ENCODE measurements around the gene REC114. TPM values are rescaled to one million over a fixed set of nuclear protein-coding genes. Genes with fewer than 3 reads are reported as not detected.

The REC114 gene
- polyA plus RNA-seq, 1 donor (not counting 4 experiments of a cell fraction or from before 2014, with no cell fraction given), result not detected

DNA sequence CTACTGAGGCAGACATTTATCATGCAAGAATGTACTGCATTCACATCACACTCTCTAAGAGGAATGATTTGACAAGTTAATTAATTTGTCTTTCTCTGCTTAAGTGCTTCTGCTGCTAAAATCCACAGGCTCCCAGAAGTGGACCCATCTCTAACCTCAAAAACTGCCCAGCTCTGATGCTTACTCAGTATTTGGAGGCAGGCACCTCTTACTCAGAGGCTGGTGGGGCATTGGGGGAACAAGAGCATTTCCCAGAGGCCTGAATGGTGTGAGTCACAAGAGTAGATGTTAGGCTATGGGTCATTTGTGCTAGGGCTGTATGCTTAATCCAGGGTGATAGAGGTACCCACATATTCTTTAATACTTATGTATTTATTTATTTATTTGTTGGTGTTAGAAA lies 39.8 kb upstream of the REC114 start:
- Histone ChIP-seq H3K9me3 (ENCODE audit: control insufficient read depth, low read depth, low read length) (no peaks in the 10 kb centered on the region), H2AFZ (ENCODE audit: control insufficient read depth, low read length) (no peak overlapping the region), H3K4me3 (ENCODE audit: control insufficient read depth in 2 of 3, extremely low read depth in 1 of 3, insufficient read depth in 2 of 3, low read depth in 1 of 3, low read length in 3 of 3) (no peak overlapping the region), H3K4me1 (ENCODE audit: control insufficient read depth, extremely low read depth, insufficient read depth, low read length) (no peaks in the 10 kb centered on the region), H3K9ac (ENCODE audit: control insufficient read depth, extremely low read depth, insufficient read depth, low read length) (no peak overlapping the region), H3K4me2 (ENCODE audit: control insufficient read depth, extremely low read depth, insufficient read depth, low read depth, low read length) (no peak overlapping the region), H3K27me3 (ENCODE audit: control insufficient read depth, extremely low read depth, insufficient read depth, low read length) (no peaks in the 10 kb centered on the region), H3K27ac (ENCODE audit: control insufficient read depth, insufficient read depth, low read length) (no peak overlapping the region), H3K79me2 (ENCODE audit: control insufficient read depth, insufficient read depth, low read length) (no peaks in the 10 kb centered on the region), H3K36me3 (ENCODE audit: control insufficient read depth in 2 of 2, extremely low read depth in 1 of 2, insufficient read depth in 2 of 2, low read length in 2 of 2) (no peaks in the 10 kb centered on the region), H3K9me1 (ENCODE audit: control insufficient read depth, extremely low read depth, insufficient read depth, low read length) (no peaks in the 10 kb centered on the region), H4K20me1 (ENCODE audit: control insufficient read depth, extremely low read depth, insufficient read depth, low read length) (no peaks in the 10 kb centered on the region)
- FAIRE-seq (no peak), DNase-seq (ENCODE audit: low read depth, low spot score) (no peak)
- TF ChIP-seq, protein P1, sequence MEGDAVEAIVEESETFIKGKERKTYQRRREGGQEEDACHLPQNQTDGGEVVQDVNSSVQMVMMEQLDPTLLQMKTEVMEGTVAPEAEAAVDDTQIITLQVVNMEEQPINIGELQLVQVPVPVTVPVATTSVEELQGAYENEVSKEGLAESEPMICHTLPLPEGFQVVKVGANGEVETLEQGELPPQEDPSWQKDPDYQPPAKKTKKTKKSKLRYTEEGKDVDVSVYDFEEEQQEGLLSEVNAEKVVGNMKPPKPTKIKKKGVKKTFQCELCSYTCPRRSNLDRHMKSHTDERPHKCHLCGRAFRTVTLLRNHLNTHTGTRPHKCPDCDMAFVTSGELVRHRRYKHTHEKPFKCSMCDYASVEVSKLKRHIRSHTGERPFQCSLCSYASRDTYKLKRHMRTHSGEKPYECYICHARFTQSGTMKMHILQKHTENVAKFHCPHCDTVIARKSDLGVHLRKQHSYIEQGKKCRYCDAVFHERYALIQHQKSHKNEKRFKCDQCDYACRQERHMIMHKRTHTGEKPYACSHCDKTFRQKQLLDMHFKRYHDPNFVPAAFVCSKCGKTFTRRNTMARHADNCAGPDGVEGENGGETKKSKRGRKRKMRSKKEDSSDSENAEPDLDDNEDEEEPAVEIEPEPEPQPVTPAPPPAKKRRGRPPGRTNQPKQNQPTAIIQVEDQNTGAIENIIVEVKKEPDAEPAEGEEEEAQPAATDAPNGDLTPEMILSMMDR (optimal IDR thresholded peaks at IDR 0.05 in 1 of 3, IDR thresholded peaks at IDR 0.05 in 1 of 3, conservative IDR thresholded peaks at IDR 0.05 in 1 of 3; ENCODE audit: extremely low read depth in 1 of 3, insufficient read depth in 2 of 3, low read length in 3 of 3), result no peak
- TF ChIP-seq EZH2 (IDR thresholded peaks at IDR 0.05; ENCODE audit: low read length), result no peak
- dilution Hi-C loops (cut with MboI; ENCODE audit: extremely low pct_ligation_motif_present, low sequenced_read_pairs), result no loop called here

- H3K27ac ChIP-seq (ENCODE audit: control insufficient read depth, insufficient read depth, low read length), result no peak overlapping the region
- no peak for DNase-seq (ENCODE audit: low read depth, low spot score)
- H2AFZ ChIP-seq (ENCODE audit: control insufficient read depth, low read length), result no peak overlapping the region
- no peak for FAIRE-seq
- no peaks in the 10 kb centered on the region for H3K9me1 ChIP-seq (ENCODE audit: control insufficient read depth, extremely low read depth, insufficient read depth, low read length)
- peaks cover 3% of the 10 kb centered on the region for H3K27me3 ChIP-seq (ENCODE audit: control insufficient read depth, extremely low read depth, insufficient read depth, low read length)
- H3K9me3 ChIP-seq (ENCODE audit: control insufficient read depth, low read depth, low read length), result no peaks in the 10 kb centered on the region
- no peak overlapping the region for H3K4me3 ChIP-seq (ENCODE audit: control insufficient read depth in 2 of 3, extremely low read depth in 1 of 3, insufficient read depth in 2 of 3, low read depth in 1 of 3, low read length in 3 of 3)
- no peaks in the 10 kb centered on the region for H3K4me1 ChIP-seq (ENCODE audit: control insufficient read depth, extremely low read depth, insufficient read depth, low read length)
- no peak overlapping the region for H3K9ac ChIP-seq (ENCODE audit: control insufficient read depth, extremely low read depth, insufficient read depth, low read length)
- H3K79me2 ChIP-seq (ENCODE audit: control insufficient read depth, insufficient read depth, low read length), result no peaks in the 10 kb centered on the region
- H3K4me2 ChIP-seq (ENCODE audit: control insufficient read depth, extremely low read depth, insufficient read depth, low read depth, low read length), result no peak overlapping the region
- no peaks in the 10 kb centered on the region for H3K36me3 ChIP-seq (ENCODE audit: control insufficient read depth in 2 of 2, extremely low read depth in 1 of 2, insufficient read depth in 2 of 2, low read length in 2 of 2)
- dilution Hi-C loops (cut with MboI; ENCODE audit: extremely low pct_ligation_motif_present, low sequenced_read_pairs), result no loop called here
- TF ChIP-seq, protein P1 (optimal IDR thresholded peaks at IDR 0.05 in 1 of 3, IDR thresholded peaks at IDR 0.05 in 1 of 3, conservative IDR thresholded peaks at IDR 0.05 in 1 of 3; ENCODE audit: extremely low read depth in 1 of 3, insufficient read depth in 2 of 3, low read length in 3 of 3), result no peak
- no peak for TF ChIP-seq EZH2 (IDR thresholded peaks at IDR 0.05; ENCODE audit: low read length)
- no peaks in the 10 kb centered on the region for H4K20me1 ChIP-seq (ENCODE audit: control insufficient read depth, extremely low read depth, insufficient read depth, low read length)
Measured at GRCh38 chr15:73414876-73415275, 28.1 kb upstream of the REC114 start.
